ENCODE measurements around the gene LGR6. TPM values are rescaled to one million over a fixed set of nuclear protein-coding genes. Genes with fewer than 3 reads are reported as not detected.

The LGR6 gene
- total and polyA plus RNA-seq, 2 experiments from 2014 or later = 0.66 to 0.89 TPM

DNA sequence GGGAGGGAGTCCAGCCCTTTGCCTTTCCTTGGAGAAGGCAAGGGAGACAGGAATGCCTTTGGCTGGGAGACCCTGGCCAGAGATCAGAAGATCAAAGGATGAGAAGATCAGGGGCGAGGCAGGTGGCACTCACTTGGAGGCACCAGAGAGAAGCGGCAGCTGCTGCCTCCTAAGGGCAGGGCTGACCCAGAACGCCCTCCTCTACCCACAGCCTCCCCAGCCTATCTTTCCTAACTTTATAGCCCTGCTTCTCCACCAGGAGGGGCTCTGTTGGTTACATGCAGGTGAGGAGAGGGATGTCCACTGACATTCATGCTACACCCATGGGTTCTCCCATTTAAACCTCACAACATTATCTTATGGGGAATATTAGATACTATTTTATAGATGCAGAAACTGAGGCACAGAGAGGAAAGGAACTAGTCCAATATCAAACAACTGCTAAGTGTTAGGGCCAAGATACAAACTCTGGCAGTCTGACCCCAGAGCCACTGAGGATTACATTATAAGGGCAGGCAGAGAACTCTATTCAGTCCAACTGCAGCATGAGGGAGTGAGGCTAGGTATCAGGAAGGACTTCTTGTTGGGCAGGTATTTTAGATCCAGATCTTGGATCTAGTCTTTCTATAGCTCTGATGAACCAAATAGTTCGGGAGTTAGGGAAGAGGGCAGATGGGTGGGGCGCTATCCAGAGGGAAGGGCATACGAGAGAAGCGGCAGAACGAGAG is 19.9 kb downstream of the LGR6 start:
- Histone ChIP-seq H3K4me1 (ENCODE audit: insufficient read depth) (peaks cover 6% of the 10 kb centered on the region), H3K36me3 (ENCODE audit: insufficient read depth) (no peaks in the 10 kb centered on the region), H3K27me3 (ENCODE audit: insufficient read depth) (peaks cover 5% of the 10 kb centered on the region), H3K79me2 (replicated peaks; ENCODE audit: insufficient read depth) (no peaks in the 10 kb centered on the region), H4K20me1 (replicated peaks; ENCODE audit: insufficient read depth) (no peaks in the 10 kb centered on the region), H3K27ac (ENCODE audit: low read depth) (no peak overlapping the region), H3K4me3 (peak overlapping the region; percentile 72), H3F3A (replicated peaks; ENCODE audit: low read depth) (no peaks in the 10 kb centered on the region), H2AFZ (peak overlapping the region; percentile 73; the same call in 1 of the 2 replicates), H3K9me2 (ENCODE audit: insufficient read depth) (no peaks in the 10 kb centered on the region), H3K4me2 (peak overlapping the region; percentile 87)
- H3K27ac Mint-ChIP-seq = no peak overlapping the region
- peak; percentile 90 for ATAC-seq
- H3K27me3 Mint-ChIP-seq (ENCODE audit: insufficient read depth, low read depth, poor library complexity) = peaks cover 16% of the 10 kb centered on the region
- H3K9me3 Mint-ChIP-seq = no peaks in the 10 kb centered on the region
- TF ChIP-seq, protein P1, sequence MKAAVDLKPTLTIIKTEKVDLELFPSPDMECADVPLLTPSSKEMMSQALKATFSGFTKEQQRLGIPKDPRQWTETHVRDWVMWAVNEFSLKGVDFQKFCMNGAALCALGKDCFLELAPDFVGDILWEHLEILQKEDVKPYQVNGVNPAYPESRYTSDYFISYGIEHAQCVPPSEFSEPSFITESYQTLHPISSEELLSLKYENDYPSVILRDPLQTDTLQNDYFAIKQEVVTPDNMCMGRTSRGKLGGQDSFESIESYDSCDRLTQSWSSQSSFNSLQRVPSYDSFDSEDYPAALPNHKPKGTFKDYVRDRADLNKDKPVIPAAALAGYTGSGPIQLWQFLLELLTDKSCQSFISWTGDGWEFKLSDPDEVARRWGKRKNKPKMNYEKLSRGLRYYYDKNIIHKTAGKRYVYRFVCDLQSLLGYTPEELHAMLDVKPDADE (IDR thresholded peaks at IDR 0.05) = no peak
- TF ChIP-seq EZH2 (IDR thresholded peaks at IDR 0.05; ENCODE audit: low read depth, unreplicated experiment) (no peak), NANOG (IDR thresholded peaks at IDR 0.05; ENCODE audit: borderline replicate concordance) (no peak), CREB1 (CRISPR knock-in tag; IDR thresholded peaks at IDR 0.05; ENCODE audit: low read depth) (no peak)
- TF ChIP-seq, protein P2, sequence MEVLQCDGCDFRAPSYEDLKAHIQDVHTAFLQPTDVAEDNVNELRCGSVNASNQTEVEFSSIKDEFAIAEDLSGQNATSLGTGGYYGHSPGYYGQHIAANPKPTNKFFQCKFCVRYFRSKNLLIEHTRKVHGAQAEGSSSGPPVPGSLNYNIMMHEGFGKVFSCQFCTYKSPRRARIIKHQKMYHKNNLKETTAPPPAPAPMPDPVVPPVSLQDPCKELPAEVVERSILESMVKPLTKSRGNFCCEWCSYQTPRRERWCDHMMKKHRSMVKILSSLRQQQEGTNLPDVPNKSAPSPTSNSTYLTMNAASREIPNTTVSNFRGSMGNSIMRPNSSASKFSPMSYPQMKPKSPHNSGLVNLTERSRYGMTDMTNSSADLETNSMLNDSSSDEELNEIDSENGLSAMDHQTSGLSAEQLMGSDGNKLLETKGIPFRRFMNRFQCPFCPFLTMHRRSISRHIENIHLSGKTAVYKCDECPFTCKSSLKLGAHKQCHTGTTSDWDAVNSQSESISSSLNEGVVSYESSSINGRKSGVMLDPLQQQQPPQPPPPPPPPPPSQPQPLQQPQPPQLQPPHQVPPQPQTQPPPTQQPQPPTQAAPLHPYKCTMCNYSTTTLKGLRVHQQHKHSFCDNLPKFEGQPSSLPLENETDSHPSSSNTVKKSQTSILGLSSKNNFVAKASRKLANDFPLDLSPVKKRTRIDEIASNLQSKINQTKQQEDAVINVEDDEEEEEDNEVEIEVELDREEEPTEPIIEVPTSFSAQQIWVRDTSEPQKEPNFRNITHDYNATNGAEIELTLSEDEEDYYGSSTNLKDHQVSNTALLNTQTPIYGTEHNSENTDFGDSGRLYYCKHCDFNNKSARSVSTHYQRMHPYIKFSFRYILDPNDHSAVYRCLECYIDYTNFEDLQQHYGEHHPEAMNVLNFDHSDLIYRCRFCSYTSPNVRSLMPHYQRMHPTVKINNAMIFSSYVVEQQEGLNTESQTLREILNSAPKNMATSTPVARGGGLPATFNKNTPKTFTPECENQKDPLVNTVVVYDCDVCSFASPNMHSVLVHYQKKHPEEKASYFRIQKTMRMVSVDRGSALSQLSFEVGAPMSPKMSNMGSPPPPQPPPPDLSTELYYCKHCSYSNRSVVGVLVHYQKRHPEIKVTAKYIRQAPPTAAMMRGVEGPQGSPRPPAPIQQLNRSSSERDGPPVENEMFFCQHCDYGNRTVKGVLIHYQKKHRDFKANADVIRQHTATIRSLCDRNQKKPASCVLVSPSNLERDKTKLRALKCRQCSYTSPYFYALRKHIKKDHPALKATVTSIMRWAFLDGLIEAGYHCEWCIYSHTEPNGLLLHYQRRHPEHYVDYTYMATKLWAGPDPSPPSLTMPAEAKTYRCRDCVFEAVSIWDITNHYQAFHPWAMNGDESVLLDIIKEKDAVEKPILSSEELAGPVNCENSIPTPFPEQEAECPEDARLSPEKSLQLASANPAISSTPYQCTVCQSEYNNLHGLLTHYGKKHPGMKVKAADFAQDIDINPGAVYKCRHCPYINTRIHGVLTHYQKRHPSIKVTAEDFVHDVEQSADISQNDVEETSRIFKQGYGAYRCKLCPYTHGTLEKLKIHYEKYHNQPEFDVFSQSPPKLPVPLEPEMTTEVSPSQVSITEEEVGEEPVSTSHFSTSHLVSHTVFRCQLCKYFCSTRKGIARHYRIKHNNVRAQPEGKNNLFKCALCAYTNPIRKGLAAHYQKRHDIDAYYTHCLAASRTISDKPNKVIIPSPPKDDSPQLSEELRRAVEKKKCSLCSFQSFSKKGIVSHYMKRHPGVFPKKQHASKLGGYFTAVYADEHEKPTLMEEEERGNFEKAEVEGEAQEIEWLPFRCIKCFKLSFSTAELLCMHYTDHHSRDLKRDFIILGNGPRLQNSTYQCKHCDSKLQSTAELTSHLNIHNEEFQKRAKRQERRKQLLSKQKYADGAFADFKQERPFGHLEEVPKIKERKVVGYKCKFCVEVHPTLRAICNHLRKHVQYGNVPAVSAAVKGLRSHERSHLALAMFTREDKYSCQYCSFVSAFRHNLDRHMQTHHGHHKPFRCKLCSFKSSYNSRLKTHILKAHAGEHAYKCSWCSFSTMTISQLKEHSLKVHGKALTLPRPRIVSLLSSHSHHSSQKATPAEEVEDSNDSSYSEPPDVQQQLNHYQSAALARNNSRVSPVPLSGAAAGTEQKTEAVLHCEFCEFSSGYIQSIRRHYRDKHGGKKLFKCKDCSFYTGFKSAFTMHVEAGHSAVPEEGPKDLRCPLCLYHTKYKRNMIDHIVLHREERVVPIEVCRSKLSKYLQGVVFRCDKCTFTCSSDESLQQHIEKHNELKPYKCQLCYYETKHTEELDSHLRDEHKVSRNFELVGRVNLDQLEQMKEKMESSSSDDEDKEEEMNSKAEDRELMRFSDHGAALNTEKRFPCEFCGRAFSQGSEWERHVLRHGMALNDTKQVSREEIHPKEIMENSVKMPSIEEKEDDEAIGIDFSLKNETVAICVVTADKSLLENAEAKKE (CRISPR knock-in tag; IDR thresholded peaks at IDR 0.05) = peak; percentile 17; the same call in 1 of the 2 replicates
- TF ChIP-seq, protein P3, sequence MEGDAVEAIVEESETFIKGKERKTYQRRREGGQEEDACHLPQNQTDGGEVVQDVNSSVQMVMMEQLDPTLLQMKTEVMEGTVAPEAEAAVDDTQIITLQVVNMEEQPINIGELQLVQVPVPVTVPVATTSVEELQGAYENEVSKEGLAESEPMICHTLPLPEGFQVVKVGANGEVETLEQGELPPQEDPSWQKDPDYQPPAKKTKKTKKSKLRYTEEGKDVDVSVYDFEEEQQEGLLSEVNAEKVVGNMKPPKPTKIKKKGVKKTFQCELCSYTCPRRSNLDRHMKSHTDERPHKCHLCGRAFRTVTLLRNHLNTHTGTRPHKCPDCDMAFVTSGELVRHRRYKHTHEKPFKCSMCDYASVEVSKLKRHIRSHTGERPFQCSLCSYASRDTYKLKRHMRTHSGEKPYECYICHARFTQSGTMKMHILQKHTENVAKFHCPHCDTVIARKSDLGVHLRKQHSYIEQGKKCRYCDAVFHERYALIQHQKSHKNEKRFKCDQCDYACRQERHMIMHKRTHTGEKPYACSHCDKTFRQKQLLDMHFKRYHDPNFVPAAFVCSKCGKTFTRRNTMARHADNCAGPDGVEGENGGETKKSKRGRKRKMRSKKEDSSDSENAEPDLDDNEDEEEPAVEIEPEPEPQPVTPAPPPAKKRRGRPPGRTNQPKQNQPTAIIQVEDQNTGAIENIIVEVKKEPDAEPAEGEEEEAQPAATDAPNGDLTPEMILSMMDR (conservative IDR thresholded peaks at IDR 0.05; ENCODE audit: low read depth in 2 of 2) = peak; percentile 86 to 90
- peak overlapping the region; percentile 81 for H3K4me3 Mint-ChIP-seq
- H3K4me1 Mint-ChIP-seq = peaks cover 24% of the 10 kb centered on the region
- H3K36me3 Mint-ChIP-seq (ENCODE audit: low read depth) = no peaks in the 10 kb centered on the region
- DNase-seq (ENCODE audit: low spot score) = peak; percentile 89

Data from GM23338 (cell line).